HL-60 (cell line): ENCODE data around the gene GPD2.

Experiments used
- CTCF ChIP-seq: IDR thresholded peaks from one replicate; pipeline ENCODE4 v1.5.1; 2011; ENCODE audit warnings: low read length, control low read depth, inconsistent platforms; ENCODE audit not compliant: insufficient read depth
- REST ChIP-seq: IDR thresholded peaks from 2 replicates; pipeline ENCODE4 v1.6.1; 2012; ENCODE audit warnings: low read depth; ENCODE audit not compliant: insufficient replicate concordance

GRCh38 chr2:156586621-156587020, 150.4 kb downstream of the GPD2 start:
- TF ChIP-seq REST, result no peak
- TF ChIP-seq CTCF, result no peak
